ENCODE results near the gene ADAM12. TPM values are rescaled to one million over a fixed set of nuclear protein-coding genes. Genes with fewer than 3 reads are reported as not detected.

The ADAM12 gene
- total and polyA plus RNA-seq, 2 experiments from 2014 or later, result 0.13 to 0.87 TPM

DNA sequence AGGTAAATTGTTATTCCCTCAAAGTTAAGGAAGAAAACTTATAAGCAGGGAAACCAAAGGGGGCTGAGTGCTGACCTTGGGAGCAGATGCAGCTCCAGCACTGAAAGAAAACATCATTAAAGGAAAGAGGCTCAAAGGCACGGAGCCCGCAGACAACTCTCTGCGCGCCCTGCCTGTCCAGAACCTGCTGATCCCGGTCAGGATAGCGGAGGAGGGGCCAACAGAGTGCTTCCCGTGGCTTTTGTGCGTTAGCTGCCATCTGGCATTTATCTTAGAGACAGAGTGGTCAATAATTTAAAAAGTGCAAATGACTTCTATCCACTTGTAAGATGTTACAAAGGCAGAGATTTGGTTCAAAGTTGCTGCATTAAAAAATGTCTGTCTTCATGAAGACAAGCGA lies 329.8 kb downstream of the ADAM12 start (continued):
- TF ChIP-seq, protein P1, sequence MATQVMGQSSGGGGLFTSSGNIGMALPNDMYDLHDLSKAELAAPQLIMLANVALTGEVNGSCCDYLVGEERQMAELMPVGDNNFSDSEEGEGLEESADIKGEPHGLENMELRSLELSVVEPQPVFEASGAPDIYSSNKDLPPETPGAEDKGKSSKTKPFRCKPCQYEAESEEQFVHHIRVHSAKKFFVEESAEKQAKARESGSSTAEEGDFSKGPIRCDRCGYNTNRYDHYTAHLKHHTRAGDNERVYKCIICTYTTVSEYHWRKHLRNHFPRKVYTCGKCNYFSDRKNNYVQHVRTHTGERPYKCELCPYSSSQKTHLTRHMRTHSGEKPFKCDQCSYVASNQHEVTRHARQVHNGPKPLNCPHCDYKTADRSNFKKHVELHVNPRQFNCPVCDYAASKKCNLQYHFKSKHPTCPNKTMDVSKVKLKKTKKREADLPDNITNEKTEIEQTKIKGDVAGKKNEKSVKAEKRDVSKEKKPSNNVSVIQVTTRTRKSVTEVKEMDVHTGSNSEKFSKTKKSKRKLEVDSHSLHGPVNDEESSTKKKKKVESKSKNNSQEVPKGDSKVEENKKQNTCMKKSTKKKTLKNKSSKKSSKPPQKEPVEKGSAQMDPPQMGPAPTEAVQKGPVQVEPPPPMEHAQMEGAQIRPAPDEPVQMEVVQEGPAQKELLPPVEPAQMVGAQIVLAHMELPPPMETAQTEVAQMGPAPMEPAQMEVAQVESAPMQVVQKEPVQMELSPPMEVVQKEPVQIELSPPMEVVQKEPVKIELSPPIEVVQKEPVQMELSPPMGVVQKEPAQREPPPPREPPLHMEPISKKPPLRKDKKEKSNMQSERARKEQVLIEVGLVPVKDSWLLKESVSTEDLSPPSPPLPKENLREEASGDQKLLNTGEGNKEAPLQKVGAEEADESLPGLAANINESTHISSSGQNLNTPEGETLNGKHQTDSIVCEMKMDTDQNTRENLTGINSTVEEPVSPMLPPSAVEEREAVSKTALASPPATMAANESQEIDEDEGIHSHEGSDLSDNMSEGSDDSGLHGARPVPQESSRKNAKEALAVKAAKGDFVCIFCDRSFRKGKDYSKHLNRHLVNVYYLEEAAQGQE (IDR thresholded peaks at IDR 0.05; ENCODE audit: unreplicated experiment), result no peak
- TF ChIP-seq CREB1 (CRISPR knock-in tag; IDR thresholded peaks at IDR 0.05; ENCODE audit: low read depth), result no peak
- no peak for TF ChIP-seq NANOG (IDR thresholded peaks at IDR 0.05; ENCODE audit: borderline replicate concordance)

DNA sequence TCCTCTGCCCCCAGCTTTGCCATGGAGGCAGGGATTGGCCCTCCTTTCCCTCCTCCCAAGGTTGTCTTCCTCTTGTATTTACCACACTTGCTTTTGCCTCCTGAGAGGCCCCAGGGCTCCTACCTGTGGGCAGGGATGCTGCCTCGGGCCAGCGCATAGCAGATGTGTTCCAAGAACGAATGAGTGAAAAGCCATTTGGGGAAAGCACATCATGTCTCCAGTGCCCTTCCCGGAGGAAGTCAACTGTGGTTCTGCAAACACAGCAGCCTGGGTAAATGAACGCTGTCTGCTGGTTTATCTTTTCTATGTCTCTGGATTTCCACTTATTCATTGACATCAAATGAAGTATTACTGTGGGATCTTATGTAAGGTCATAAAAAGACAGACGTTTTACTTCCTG lies 330.2 kb downstream of the ADAM12 start:
- H4K20me1 ChIP-seq (replicated peaks; ENCODE audit: insufficient read depth), result no peaks in the 10 kb centered on the region
- H3F3A ChIP-seq (replicated peaks; ENCODE audit: low read depth), result no peaks in the 10 kb centered on the region
- no peak overlapping the region for H3K27ac Mint-ChIP-seq
- H3K4me3 ChIP-seq, result no peak overlapping the region
- H3K9me2 ChIP-seq (ENCODE audit: insufficient read depth), result no peaks in the 10 kb centered on the region
- 0 out of 2 replicates have a peak overlapping the region, but pooled peaks have one; percentile 57 for H2AFZ ChIP-seq
- no peak overlapping the region for H3K27ac ChIP-seq (ENCODE audit: low read depth)
- no peaks in the 10 kb centered on the region for H3K27me3 ChIP-seq (ENCODE audit: insufficient read depth)
- DNase-seq (ENCODE audit: low spot score) (no peak), ATAC-seq (no peak; the same call in 2 of the 3 replicates)
- H3K36me3 Mint-ChIP-seq (ENCODE audit: low read depth), result no peaks in the 10 kb centered on the region; the same call in 2 of the 3 replicates
- no peak overlapping the region for H3K4me2 ChIP-seq
- H3K4me3 Mint-ChIP-seq, result no peak overlapping the region
- H3K4me1 ChIP-seq (ENCODE audit: insufficient read depth), result no peaks in the 10 kb centered on the region
- peaks cover 2% of the 10 kb centered on the region for H3K27me3 Mint-ChIP-seq (ENCODE audit: insufficient read depth, low read depth, poor library complexity)
- no peaks in the 10 kb centered on the region for H3K79me2 ChIP-seq (replicated peaks; ENCODE audit: insufficient read depth)
- no peaks in the 10 kb centered on the region for H3K9me3 Mint-ChIP-seq
- H3K36me3 ChIP-seq (ENCODE audit: insufficient read depth), result no peaks in the 10 kb centered on the region
- peaks cover 9% of the 10 kb centered on the region; the same call in 2 of the 3 replicates for H3K4me1 Mint-ChIP-seq
- TF ChIP-seq, protein P2, sequence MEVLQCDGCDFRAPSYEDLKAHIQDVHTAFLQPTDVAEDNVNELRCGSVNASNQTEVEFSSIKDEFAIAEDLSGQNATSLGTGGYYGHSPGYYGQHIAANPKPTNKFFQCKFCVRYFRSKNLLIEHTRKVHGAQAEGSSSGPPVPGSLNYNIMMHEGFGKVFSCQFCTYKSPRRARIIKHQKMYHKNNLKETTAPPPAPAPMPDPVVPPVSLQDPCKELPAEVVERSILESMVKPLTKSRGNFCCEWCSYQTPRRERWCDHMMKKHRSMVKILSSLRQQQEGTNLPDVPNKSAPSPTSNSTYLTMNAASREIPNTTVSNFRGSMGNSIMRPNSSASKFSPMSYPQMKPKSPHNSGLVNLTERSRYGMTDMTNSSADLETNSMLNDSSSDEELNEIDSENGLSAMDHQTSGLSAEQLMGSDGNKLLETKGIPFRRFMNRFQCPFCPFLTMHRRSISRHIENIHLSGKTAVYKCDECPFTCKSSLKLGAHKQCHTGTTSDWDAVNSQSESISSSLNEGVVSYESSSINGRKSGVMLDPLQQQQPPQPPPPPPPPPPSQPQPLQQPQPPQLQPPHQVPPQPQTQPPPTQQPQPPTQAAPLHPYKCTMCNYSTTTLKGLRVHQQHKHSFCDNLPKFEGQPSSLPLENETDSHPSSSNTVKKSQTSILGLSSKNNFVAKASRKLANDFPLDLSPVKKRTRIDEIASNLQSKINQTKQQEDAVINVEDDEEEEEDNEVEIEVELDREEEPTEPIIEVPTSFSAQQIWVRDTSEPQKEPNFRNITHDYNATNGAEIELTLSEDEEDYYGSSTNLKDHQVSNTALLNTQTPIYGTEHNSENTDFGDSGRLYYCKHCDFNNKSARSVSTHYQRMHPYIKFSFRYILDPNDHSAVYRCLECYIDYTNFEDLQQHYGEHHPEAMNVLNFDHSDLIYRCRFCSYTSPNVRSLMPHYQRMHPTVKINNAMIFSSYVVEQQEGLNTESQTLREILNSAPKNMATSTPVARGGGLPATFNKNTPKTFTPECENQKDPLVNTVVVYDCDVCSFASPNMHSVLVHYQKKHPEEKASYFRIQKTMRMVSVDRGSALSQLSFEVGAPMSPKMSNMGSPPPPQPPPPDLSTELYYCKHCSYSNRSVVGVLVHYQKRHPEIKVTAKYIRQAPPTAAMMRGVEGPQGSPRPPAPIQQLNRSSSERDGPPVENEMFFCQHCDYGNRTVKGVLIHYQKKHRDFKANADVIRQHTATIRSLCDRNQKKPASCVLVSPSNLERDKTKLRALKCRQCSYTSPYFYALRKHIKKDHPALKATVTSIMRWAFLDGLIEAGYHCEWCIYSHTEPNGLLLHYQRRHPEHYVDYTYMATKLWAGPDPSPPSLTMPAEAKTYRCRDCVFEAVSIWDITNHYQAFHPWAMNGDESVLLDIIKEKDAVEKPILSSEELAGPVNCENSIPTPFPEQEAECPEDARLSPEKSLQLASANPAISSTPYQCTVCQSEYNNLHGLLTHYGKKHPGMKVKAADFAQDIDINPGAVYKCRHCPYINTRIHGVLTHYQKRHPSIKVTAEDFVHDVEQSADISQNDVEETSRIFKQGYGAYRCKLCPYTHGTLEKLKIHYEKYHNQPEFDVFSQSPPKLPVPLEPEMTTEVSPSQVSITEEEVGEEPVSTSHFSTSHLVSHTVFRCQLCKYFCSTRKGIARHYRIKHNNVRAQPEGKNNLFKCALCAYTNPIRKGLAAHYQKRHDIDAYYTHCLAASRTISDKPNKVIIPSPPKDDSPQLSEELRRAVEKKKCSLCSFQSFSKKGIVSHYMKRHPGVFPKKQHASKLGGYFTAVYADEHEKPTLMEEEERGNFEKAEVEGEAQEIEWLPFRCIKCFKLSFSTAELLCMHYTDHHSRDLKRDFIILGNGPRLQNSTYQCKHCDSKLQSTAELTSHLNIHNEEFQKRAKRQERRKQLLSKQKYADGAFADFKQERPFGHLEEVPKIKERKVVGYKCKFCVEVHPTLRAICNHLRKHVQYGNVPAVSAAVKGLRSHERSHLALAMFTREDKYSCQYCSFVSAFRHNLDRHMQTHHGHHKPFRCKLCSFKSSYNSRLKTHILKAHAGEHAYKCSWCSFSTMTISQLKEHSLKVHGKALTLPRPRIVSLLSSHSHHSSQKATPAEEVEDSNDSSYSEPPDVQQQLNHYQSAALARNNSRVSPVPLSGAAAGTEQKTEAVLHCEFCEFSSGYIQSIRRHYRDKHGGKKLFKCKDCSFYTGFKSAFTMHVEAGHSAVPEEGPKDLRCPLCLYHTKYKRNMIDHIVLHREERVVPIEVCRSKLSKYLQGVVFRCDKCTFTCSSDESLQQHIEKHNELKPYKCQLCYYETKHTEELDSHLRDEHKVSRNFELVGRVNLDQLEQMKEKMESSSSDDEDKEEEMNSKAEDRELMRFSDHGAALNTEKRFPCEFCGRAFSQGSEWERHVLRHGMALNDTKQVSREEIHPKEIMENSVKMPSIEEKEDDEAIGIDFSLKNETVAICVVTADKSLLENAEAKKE (CRISPR knock-in tag; IDR thresholded peaks at IDR 0.05), result no peak
- TF ChIP-seq, protein P3, sequence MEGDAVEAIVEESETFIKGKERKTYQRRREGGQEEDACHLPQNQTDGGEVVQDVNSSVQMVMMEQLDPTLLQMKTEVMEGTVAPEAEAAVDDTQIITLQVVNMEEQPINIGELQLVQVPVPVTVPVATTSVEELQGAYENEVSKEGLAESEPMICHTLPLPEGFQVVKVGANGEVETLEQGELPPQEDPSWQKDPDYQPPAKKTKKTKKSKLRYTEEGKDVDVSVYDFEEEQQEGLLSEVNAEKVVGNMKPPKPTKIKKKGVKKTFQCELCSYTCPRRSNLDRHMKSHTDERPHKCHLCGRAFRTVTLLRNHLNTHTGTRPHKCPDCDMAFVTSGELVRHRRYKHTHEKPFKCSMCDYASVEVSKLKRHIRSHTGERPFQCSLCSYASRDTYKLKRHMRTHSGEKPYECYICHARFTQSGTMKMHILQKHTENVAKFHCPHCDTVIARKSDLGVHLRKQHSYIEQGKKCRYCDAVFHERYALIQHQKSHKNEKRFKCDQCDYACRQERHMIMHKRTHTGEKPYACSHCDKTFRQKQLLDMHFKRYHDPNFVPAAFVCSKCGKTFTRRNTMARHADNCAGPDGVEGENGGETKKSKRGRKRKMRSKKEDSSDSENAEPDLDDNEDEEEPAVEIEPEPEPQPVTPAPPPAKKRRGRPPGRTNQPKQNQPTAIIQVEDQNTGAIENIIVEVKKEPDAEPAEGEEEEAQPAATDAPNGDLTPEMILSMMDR (conservative IDR thresholded peaks at IDR 0.05; ENCODE audit: low read depth in 2 of 2), result no peak
- TF ChIP-seq EZH2phosphoT487 (IDR thresholded peaks at IDR 0.05; ENCODE audit: unreplicated experiment) (no peak), EZH2 (IDR thresholded peaks at IDR 0.05; ENCODE audit: low read depth, unreplicated experiment) (no peak), NANOG (IDR thresholded peaks at IDR 0.05; ENCODE audit: borderline replicate concordance) (no peak), ZNF114 (CRISPR knock-in tag; IDR thresholded peaks at IDR 0.05) (no peak), POLR2AphosphoS5 (IDR thresholded peaks at IDR 0.05; ENCODE audit: low read depth) (no peak), ZNF331 (CRISPR knock-in tag; IDR thresholded peaks at IDR 0.05; ENCODE audit: low read depth) (no peak), CREB1 (CRISPR knock-in tag; IDR thresholded peaks at IDR 0.05; ENCODE audit: low read depth) (no peak), STAT1 (IDR thresholded peaks at IDR 0.05; ENCODE audit: unreplicated experiment) (no peak)
